Skeletal muscle satellite cell (primary cell): ENCODE data around the gene ISCU.

Experiments used
- H3K27me3 ChIP-seq: 2 replicates; pipeline ENCODE4 v1.7.0; 2013; ENCODE audit warnings: low read length; ENCODE audit not compliant: control insufficient read depth, insufficient read depth
- H3K36me3 ChIP-seq: 2 replicates; pipeline ENCODE4 v1.7.0; 2013; ENCODE audit warnings: mild to moderate bottlenecking, control low read depth, low read length; ENCODE audit not compliant: insufficient read depth
- H3K4me1 ChIP-seq: 2 replicates; pipeline ENCODE4 v1.7.0; 2013; ENCODE audit warnings: low read length; ENCODE audit not compliant: control insufficient read depth, insufficient read depth
- H3K4me2 ChIP-seq: 2 replicates; pipeline ENCODE4 v1.7.0; 2013; ENCODE audit warnings: mild to moderate bottlenecking, low read length
- H3K4me3 ChIP-seq: 2 replicates; pipeline ENCODE4 v1.7.0; 2013; ENCODE audit warnings: low read length
- H3K9ac ChIP-seq: 2 replicates; pipeline ENCODE4 v1.7.0; 2013; ENCODE audit warnings: mild to moderate bottlenecking, low read depth, low read length, moderate library complexity
- H3K9me3 ChIP-seq: replicated peaks from 2 replicates; pipeline ENCODE4 v1.7.0; 2013; ENCODE audit warnings: mild to moderate bottlenecking, control low read depth, low read length

The ISCU gene

GRCh38 chr12:108564724-108565123 lies 2.3 kb downstream of the ISCU start:
- Histone ChIP-seq H3K27me3 (no peaks in the 10 kb centered on the region), H3K4me3 (no peak overlapping the region), H3K36me3 (peaks cover 50% of the 10 kb centered on the region), H3K4me1 (peaks cover 20% of the 10 kb centered on the region), H3K4me2 (no peak overlapping the region), H3K9ac (no peak overlapping the region), H3K9me3 (no peaks in the 10 kb centered on the region)

- no peak overlapping the region for H3K4me3 ChIP-seq
- no peak overlapping the region for H3K4me2 ChIP-seq
- H3K4me1 ChIP-seq, result peaks cover 16% of the 10 kb centered on the region
- no peak overlapping the region for H3K9ac ChIP-seq
- H3K9me3 ChIP-seq, result no peaks in the 10 kb centered on the region
- H3K27me3 ChIP-seq, result no peaks in the 10 kb centered on the region
- peaks cover 50% of the 10 kb centered on the region for H3K36me3 ChIP-seq
Observed at GRCh38 chr12:108565146-108565545, 2.8 kb downstream of the ISCU start.

GRCh38 chr12:108565976-108566375 lies 3.6 kb downstream of the ISCU start:
- Histone ChIP-seq H3K4me1 (peaks cover 15% of the 10 kb centered on the region), H3K36me3 (peaks cover 50% of the 10 kb centered on the region), H3K4me3 (no peak overlapping the region)

GRCh38 chr12:108566452-108566851 lies 4.1 kb downstream of the ISCU start:
- H3K4me1 ChIP-seq, result peaks cover 15% of the 10 kb centered on the region
- H3K9ac ChIP-seq, result no peak overlapping the region
- no peak overlapping the region for H3K4me2 ChIP-seq
- no peaks in the 10 kb centered on the region for H3K27me3 ChIP-seq
- H3K4me3 ChIP-seq, result no peak overlapping the region
- peaks cover 50% of the 10 kb centered on the region for H3K36me3 ChIP-seq
- no peaks in the 10 kb centered on the region for H3K9me3 ChIP-seq

More at GRCh38 chr12:108565976-108566375, 3.6 kb downstream of the ISCU start:
- Histone ChIP-seq H3K9ac (no peak overlapping the region), H3K27me3 (no peaks in the 10 kb centered on the region), H3K4me2 (peak overlapping the region; percentile 27), H3K9me3 (no peaks in the 10 kb centered on the region)

- peaks cover 12% of the 10 kb centered on the region for H3K4me1 ChIP-seq
- no peaks in the 10 kb centered on the region for H3K9me3 ChIP-seq
- H3K4me2 ChIP-seq, result no peak overlapping the region
- no peak overlapping the region for H3K9ac ChIP-seq
- no peaks in the 10 kb centered on the region for H3K27me3 ChIP-seq
- H3K36me3 ChIP-seq, result peaks cover 50% of the 10 kb centered on the region
- H3K4me3 ChIP-seq, result no peak overlapping the region
Observed at GRCh38 chr12:108567406-108568337, 5.3 kb downstream of the ISCU start.

GRCh38 chr12:108568338-108569154 lies 6.2 kb downstream of the ISCU start:
- Histone ChIP-seq H3K4me1 (peaks cover 12% of the 10 kb centered on the region), H3K4me2 (no peak overlapping the region), H3K9me3 (no peaks in the 10 kb centered on the region), H3K36me3 (peaks cover 50% of the 10 kb centered on the region), H3K4me3 (no peak overlapping the region), H3K9ac (no peak overlapping the region), H3K27me3 (no peaks in the 10 kb centered on the region)

GRCh38 chr12:108570743-108571608 lies 8.6 kb downstream of the ISCU start:
- Histone ChIP-seq H3K4me3 (no peak overlapping the region), H3K4me1 (peaks cover 4% of the 10 kb centered on the region), H3K36me3 (peaks cover 30% of the 10 kb centered on the region), H3K9me3 (no peaks in the 10 kb centered on the region), H3K9ac (no peak overlapping the region), H3K4me2 (no peak overlapping the region), H3K27me3 (no peaks in the 10 kb centered on the region)

- Histone ChIP-seq H3K4me1 (peaks cover 8% of the 10 kb centered on the region), H3K9ac (no peak overlapping the region), H3K4me2 (no peak overlapping the region), H3K36me3 (peaks cover 24% of the 10 kb centered on the region), H3K27me3 (no peaks in the 10 kb centered on the region), H3K9me3 (no peaks in the 10 kb centered on the region), H3K4me3 (no peak overlapping the region)
Observed at GRCh38 chr12:108571609-108572165, 9.3 kb downstream of the ISCU start.

GRCh38 chr12:108572166-108572790 lies 9.9 kb downstream of the ISCU start:
- H3K9me3 ChIP-seq, result no peaks in the 10 kb centered on the region
- peaks cover 11% of the 10 kb centered on the region for H3K4me1 ChIP-seq
- no peak overlapping the region for H3K9ac ChIP-seq
- H3K36me3 ChIP-seq, result peaks cover 18% of the 10 kb centered on the region
- no peak overlapping the region for H3K4me2 ChIP-seq
- H3K27me3 ChIP-seq, result no peaks in the 10 kb centered on the region
- H3K4me3 ChIP-seq, result no peak overlapping the region

GRCh38 chr12:108573317-108573716 lies 10.9 kb downstream of the ISCU start:
- Histone ChIP-seq H3K36me3 (peaks cover 8% of the 10 kb centered on the region), H3K27me3 (no peaks in the 10 kb centered on the region), H3K9me3 (no peaks in the 10 kb centered on the region), H3K4me1 (peaks cover 11% of the 10 kb centered on the region), H3K4me2 (no peak overlapping the region), H3K9ac (no peak overlapping the region), H3K4me3 (no peak overlapping the region)
